IPS-NIHi11 (cell line): Measurements from ENCODE around the gene CCNL1.
A peak's percentile ranks its signal among the peaks of the same experiment; 100 is the strongest.
"Not testable (repeated sequence)": the region's sequence is repeated elsewhere in the genome, so short reads cannot be mapped to it uniquely, and the experiment has no call there.

Experiments used
- DNase-seq: peaks from one replicate; pipeline ENCODE4 v3.0.0; 2012; ENCODE audit warnings: mixed read lengths, low spot score

CCNL1 gene

GRCh38 chr3:157159762-157160657, at the start of gene CCNL1:
CCNL1 (minus strand) TSS chr3:157160147; CDS start chr3:157160094, 53 bp downstream.
- peak; percentile 92 for DNase-seq

GRCh38 chr3:157204880-157205279, 44.9 kb upstream of the CCNL1 start:
- no peak for DNase-seq

- DNase-seq: no peak
Observed at GRCh38 chr3:157204431-157204830, 44.5 kb upstream of the CCNL1 start.

GRCh38 chr3:157201648-157202278, 41.8 kb upstream of the CCNL1 start:
- peak; percentile 56 for DNase-seq

- DNase-seq: no peak
Observed at GRCh38 chr3:157199841-157200240, 39.9 kb upstream of the CCNL1 start.

GRCh38 chr3:157195965-157196364, 36.0 kb upstream of the CCNL1 start:
- DNase-seq: no peak

- not testable (repeated sequence) for DNase-seq
Observed at GRCh38 chr3:157191149-157191548, 31.2 kb upstream of the CCNL1 start.

GRCh38 chr3:157190380-157190872, 30.5 kb upstream of the CCNL1 start:
- no peak for DNase-seq

- DNase-seq: no peak
Observed at GRCh38 chr3:157188391-157188790, 28.4 kb upstream of the CCNL1 start.

- no peak for DNase-seq
Observed at GRCh38 chr3:157182879-157183278, 22.9 kb upstream of the CCNL1 start.

GRCh38 chr3:157180262-157180661, 20.3 kb upstream of the CCNL1 start:
- no peak for DNase-seq

GRCh38 chr3:157179365-157179803, 19.4 kb upstream of the CCNL1 start:
- DNase-seq: no peak

- not testable (repeated sequence) for DNase-seq
Observed at GRCh38 chr3:157178503-157179364, 18.8 kb upstream of the CCNL1 start.

- not testable (repeated sequence) for DNase-seq
Observed at GRCh38 chr3:157177801-157178453, 18.0 kb upstream of the CCNL1 start.

GRCh38 chr3:157176934-157177333, 17.0 kb upstream of the CCNL1 start:
- DNase-seq: no peak

GRCh38 chr3:157175691-157176507, 16.0 kb upstream of the CCNL1 start:
- peak; percentile 63 for DNase-seq

- peak; percentile 95 for DNase-seq
Observed at GRCh38 chr3:157174649-157175498, 14.9 kb upstream of the CCNL1 start.

GRCh38 chr3:157174290-157174648, 14.3 kb upstream of the CCNL1 start:
- DNase-seq: no peak

GRCh38 chr3:157173343-157173742, 13.4 kb upstream of the CCNL1 start:
- not testable (repeated sequence) for DNase-seq

GRCh38 chr3:157172746-157173145, 12.8 kb upstream of the CCNL1 start:
- DNase-seq: no peak
